Left colon (tissue), 2 donors: ENCODE data around the gene CLIP3. TPM values are rescaled to one million over a fixed set of nuclear protein-coding genes. Genes with fewer than 3 reads are reported as not detected.

ENCODE experiments used
- total RNA-seq, 2 donors: library from RNA; stranded (reverse); fragmentation: NEBNext Ultra II Directional; extraction: Animal tissue kit (Norgen Biotek cat#: 25700); gene quantifications; one replicate each; pipeline ENCODE4 v1.2.1, GENCODE V29; 2021
- donor health status: DM: no; HTN: no; CAD: no.
- donor health status: DM: yes; HTN: yes; CAD: no.

CLIP3 gene
- total RNA-seq, 2 donors from 2014 or later: 3.1 to 10.6 TPM

Other genes with a start within 250 kb of the CLIP3 start
- gene PRODH2, start 220.0 kb downstream of the CLIP3 start, total RNA-seq: not detected
- not detected for gene NPHS1, start 180.4 kb downstream of the CLIP3 start, total RNA-seq
- gene KIRREL2, start 176.0 kb downstream of the CLIP3 start, total RNA-seq: under 1 TPM in 1 of 2 donors, not detected in 1; 0.11 TPM
- 1 to 10 TPM; 1.8 to 4.7 TPM for gene APLP1, start 164.3 kb downstream of the CLIP3 start, total RNA-seq
- 10 to 100 TPM; 10.0 to 10.1 TPM for gene NFKBID, start 132.3 kb downstream of the CLIP3 start, total RNA-seq
- 1 to 10 TPM; 1.0 to 6.1 TPM for gene HCST, start 130.3 kb downstream of the CLIP3 start, total RNA-seq
- gene TYROBP, start 124.6 kb downstream of the CLIP3 start, total RNA-seq: 10 to 100 TPM in 1 of 2 donors, 1 to 10 TPM in 1; 8.2 to 41.3 TPM
- gene LRFN3, start 96.5 kb downstream of the CLIP3 start, total RNA-seq: 10 to 100 TPM; 12.5 to 14.7 TPM
- gene SDHAF1, start 37.7 kb downstream of the CLIP3 start, total RNA-seq: 10 to 100 TPM; 19.6 to 20.0 TPM
- 1 to 10 TPM; 6.5 to 9.0 TPM for gene SYNE4, start 24.1 kb downstream of the CLIP3 start, total RNA-seq
- gene ALKBH6, start 18.7 kb downstream of the CLIP3 start, total RNA-seq: 10 to 100 TPM; 15.3 to 22.1 TPM
- gene THAP8, start 21.4 kb upstream of the CLIP3 start, total RNA-seq: 1 to 10 TPM; 3.6 to 4.5 TPM
- 1 to 10 TPM in 1 of 2 donors, under 1 TPM in 1; 0.84 to 4.5 TPM for gene WDR62, start 22.0 kb upstream of the CLIP3 start, total RNA-seq
- gene OVOL3, start 78.3 kb upstream of the CLIP3 start, total RNA-seq: not detected
- 10 to 100 TPM; 39.4 to 42.7 TPM for gene POLR2I, start 82.0 kb upstream of the CLIP3 start, total RNA-seq
- gene TBCB, start 82.6 kb upstream of the CLIP3 start, total RNA-seq: 100 to 1,000 TPM in 1 of 2 donors, 10 to 100 TPM in 1; 90.0 to 102 TPM
- 100 to 1,000 TPM; 757 to 814 TPM for gene CAPNS1, start 107.2 kb upstream of the CLIP3 start, total RNA-seq
- 10 to 100 TPM in 1 of 2 donors, 1 to 10 TPM in 1; 5.5 to 21.3 TPM for gene COX7A1, start 119.6 kb upstream of the CLIP3 start, total RNA-seq
- gene ZNF565, start 181.8 kb upstream of the CLIP3 start, total RNA-seq: 1 to 10 TPM; 2.8 to 3.4 TPM
- gene ZNF146, start 182.2 kb upstream of the CLIP3 start, total RNA-seq: 10 to 100 TPM; 33.9 to 40.6 TPM